GM21367 (cell line): ENCODE measurements around the gene LRRC23.
A peak's percentile ranks its signal among the peaks of the same experiment; 100 is the strongest.

Source experiments
- ATAC-seq: cut with Tn5 transposase; IDR thresholded peaks from one replicate; pipeline ENCODE4 v1.9.1; 2021; ENCODE audit not compliant: unreplicated experiment

Gene LRRC23

DNA sequence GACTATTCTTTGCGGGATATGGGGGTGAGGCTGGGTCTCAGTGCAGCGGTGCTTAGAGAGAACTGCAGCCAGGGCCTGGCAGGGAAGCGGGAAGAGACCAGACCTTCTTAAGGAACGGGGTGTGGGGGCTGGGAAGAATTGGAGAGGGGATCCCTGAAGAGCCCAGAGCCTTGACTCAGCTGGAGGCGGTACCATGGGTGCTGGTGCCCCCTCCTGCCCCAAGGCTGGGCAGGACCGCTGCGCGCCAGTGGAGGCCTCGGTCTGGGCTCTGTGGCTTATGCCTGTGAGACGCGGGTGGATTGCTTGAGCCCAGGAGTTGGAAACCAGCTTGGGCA is 37.7 kb downstream of the LRRC23 start:
- no peak for ATAC-seq

DNA sequence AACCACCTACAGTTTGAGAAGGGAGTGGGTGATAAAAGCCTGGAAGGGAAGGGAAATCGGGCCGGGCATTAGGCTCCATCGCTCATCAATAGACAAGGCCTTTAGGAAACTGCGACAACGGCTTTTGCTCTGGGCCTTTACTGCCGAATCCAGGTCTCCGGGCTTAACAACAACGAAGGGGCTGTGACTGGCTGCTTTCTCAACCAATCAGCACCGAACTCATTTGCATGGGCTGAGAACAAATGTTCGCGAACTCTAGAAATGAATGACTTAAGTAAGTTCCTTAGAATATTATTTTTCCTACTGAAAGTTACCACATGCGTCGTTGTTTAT is 38.7 kb downstream of the LRRC23 start:
- ATAC-seq = peak; percentile 25

DNA sequence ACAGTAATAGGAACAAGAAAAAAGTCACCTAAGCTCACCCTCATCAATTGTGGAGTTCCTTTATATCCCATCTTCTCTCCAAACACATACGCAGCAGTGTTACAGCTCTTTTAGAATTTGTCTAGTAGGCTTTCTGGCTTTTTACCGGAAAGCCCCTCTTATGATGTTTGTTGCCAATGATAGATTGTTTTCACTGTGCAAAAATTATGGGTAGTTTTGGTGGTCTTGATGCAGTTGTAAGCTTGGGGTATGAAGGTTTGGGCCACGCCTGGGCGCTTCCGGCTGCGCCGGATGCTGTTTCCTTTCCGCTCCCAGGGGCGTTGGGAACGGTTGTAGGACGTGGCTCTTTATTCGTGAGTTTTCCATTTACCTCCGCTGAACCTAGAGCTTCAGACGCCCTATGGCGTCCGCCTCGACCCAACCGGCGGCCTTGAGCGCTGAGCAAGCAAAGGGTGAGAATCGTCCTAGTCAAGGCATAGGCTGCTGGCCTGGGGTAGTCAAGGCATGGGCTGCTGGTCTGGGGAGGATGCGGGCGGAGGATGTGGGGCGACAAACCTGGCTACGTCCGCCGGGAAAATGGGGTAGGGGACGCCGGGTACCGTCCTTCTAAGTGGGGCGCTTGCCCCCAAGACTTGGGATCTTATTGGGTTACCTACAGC is 39.2 kb downstream of the LRRC23 start, which contains the start of the genes C12orf57 and RNU7-1:
Gene C12orf57, plus strand, starts transcription at position 301 of the 659 bp plus-strand sequence. Its CDS starts 100 bp downstream, at position 401.
Gene RNU7-1, plus strand, starts transcription at position 95 of the 659 bp plus-strand sequence.
- ATAC-seq = peak; percentile 21

GRCh38 chr12:6944381-6945186 is 40.0 kb downstream of the LRRC23 start:
- peak; percentile 32 for ATAC-seq

GRCh38 chr12:6945613-6946012 is 41.0 kb downstream of the LRRC23 start:
- no peak for ATAC-seq

DNA sequence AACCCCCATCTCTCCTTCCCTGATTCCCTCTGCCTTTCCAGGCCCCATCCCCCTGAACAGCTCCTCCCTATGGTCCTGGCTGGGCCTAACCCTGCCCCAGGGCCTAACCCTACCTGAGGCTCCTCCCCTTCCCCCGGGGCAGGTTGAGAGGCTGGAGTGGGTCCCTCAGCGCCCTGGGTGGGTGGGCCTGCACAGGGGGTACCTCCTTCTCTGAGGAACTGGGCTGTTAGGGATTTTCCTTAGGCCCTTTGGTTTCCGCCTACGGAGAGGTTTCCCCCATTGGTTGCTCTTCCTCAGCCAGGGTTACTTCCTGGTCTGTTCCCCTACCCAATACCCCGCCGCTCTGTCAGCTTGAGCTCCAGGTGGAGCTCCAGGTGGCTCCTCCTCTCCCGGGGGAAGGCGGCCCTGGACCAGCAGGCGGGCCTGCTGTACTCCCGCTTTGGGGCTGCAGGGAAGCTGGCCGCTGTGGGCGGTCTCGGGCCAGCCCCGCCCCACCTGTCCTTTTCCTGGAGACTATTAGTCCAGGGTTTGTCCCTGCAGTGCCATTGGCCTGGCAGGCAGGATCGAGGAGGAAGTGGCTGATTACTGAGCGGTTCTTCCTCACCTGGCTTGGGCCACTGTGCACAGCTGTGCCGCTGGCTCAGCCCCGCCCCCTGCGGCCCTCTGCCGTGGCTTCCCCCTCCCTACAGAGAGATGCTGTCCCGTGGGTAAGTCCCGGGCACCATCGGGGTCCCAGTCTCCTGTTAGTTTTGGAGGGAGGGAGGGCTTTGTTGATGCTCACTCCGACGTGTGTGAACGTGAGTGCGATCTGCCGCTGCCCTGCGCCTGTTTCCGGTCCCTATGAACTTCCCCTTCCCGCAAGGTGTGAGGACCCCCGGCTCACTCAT is 41.7 kb downstream of the LRRC23 start:
- peak; percentile 20 for ATAC-seq

GRCh38 chr12:6946920-6947374 is 42.3 kb downstream of the LRRC23 start:
- ATAC-seq = no peak

GRCh38 chr12:6947615-6948014 is 43.0 kb downstream of the LRRC23 start:
- no peak for ATAC-seq

- no peak for ATAC-seq
These were observed 44.4 kb downstream of the LRRC23 start for GRCh38 chr12:6948873-6949594.

GRCh38 chr12:6950401-6950801 is 45.8 kb downstream of the LRRC23 start:
- no peak for ATAC-seq

GRCh38 chr12:6950811-6951540 is 46.4 kb downstream of the LRRC23 start, which contains the start of gene PTPN6:
PTPN6 (plus strand) TSS chr12:6951356; CDS start chr12:6951513, 157 bp downstream.
- no peak for ATAC-seq

DNA sequence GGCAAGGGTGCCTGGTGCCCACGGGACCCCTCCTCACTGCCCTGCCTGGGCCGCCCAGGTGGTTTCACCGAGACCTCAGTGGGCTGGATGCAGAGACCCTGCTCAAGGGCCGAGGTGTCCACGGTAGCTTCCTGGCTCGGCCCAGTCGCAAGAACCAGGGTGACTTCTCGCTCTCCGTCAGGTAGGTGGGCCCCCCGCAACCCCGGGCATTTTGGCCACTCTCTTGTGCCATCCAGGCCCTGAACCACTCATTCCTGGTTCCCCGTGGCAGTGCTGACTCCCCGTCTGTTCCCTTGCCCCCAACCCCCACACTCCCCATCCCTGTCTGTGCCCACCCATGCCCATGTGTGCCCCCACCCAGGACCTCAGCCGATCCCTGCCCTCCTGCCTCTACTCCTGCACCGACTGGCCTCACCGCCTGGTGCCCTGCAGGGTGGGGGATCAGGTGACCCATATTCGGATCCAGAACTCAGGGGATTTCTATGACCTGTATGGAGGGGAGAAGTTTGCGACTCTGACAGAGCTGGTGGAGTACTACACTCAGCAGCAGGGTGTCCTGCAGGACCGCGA is 47.0 kb downstream of the LRRC23 start:
- ATAC-seq = no peak

DNA sequence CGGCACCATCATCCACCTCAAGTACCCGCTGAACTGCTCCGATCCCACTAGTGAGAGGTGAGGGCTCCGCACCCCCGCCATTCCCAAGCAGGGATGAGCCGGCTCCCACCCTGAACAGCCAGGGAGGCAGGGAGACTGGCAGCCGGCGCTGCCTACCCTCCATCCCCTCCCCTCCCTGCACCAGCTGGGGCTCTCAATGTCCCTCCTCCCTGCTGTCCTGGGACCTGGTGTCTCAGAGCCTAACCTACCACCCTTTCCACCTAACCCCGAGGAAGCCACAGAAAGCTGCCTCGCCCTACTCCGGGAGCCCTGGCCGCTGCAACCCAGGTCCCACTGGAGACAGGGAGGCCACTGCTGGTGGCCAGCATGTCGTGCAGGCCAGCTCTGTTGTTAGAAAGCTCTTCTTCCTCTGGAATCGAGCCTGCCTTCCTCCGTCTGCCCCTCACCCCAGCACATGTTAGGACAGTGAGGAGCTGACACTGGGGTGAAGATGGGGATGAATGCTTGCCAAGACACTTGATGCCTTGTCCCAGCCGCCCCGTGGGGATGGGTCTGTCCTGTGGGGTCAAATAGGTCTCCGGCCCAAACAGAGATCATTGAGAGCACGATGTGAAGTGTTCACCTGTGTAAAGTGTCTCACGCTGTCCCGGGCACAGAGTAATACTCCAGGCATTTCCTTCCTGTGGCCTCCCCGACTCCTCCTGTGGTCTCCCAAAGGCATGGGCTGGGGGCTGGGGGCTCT is 47.7 kb downstream of the LRRC23 start:
- ATAC-seq = no peak

DNA sequence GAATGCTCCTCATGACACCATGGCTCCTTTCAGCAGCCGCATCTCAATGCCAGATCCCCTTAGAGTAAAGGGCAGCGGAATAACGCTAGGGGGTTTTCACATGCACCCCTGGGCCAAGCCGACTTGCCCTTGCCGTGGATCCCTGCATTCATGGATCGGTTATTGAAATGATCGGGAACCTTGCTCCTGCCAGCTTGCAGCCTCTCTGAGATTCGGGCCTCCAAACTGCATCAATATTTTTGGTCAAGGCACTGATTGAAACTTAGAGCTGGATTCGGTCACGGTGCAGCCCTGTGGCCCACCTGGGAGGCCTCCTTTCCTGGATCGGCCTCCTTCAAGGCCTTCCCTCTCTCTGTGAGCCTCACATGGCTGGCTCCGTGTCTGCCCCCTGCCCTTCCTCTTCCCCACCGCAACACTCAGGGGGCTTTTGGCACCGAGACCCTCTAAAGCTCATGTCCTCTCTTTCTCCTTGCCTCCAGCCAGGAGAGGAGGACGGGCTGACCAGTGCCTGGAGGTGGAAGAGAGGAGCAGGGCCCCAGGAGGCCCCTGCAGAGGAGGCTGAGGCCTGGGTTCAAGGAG is 48.3 kb downstream of the LRRC23 start:
- no peak for ATAC-seq

DNA sequence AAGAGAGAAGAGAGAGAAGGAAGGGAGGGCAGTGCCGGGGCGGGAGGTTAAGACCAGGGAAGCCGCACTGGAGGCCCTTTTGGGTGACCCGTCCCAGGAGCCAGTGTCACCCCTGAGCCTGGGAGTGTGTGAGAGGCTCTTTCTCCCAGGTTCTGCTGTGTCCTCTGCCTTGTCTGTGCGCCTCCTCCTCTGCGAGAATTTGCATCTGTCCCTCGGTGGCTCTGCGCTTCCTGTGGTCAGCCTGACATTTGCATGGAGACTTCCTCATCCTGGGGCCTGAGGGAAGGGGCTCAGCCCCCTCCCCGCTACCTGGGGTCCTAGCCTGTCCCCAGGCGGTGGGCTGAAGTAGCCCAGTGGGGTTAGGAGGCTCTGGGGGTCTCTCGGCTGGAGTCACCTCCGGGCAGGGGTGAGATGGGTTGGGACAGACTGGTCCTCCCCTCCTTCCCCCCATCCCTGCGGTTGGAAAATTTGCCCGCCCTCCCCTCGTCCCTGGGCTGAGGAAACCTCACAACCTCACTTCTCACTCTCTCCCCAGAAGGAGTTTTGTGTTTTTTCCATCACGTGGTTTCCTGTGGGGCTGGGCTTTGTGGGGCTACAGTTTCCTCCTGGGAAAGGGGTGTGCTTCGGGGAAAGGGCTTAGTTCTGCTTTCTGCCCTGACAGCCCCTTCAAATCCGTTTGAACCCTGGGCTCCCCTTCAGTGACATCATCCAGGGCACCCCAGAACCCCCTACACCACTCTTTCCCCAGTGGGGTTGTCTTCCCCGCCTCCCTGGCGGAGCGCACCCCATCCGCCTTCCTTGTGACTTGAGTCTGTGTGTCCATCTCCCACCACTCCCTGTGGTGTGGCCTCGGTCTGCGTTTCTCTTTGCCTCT is 49.1 kb downstream of the LRRC23 start:
- peak; percentile 34 for ATAC-seq

DNA sequence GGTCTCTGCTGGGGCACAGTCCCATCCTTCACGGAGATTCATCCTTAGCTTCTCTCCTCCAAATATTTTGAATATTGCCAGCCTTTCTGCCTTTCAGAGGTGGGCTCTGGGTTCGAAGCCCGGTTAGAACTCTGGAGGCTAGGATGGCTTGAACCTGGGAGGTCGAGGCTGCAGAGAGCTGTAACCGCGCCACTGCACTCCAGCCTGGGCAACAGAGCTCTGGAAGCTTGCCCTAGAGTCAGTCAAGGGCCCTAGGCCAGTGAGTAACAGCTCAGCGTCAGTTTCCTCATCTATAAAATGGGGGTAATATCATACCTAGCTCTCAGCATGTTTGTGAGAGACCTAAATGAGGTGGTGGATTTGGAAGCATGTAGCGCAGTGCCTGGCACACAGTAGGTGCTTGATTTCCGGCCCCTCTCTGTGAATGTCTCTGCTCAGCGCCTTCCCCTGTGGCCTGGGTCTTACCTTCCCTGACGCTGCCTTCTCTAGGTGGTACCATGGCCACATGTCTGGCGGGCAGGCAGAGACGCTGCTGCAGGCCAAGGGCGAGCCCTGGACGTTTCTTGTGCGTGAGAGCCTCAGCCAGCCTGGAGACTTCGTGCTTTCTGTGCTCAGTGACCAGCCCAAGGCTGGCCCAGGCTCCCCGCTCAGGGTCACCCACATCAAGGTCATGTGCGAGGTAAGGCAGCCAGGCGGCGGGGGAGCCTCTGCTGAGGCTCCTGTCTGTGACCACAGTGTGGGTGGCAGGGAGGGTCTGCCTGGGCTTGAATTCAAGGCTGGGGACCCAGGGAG is 49.9 kb downstream of the LRRC23 start:
- ATAC-seq = no peak
